NCI-H460 (cell line): Measurements from ENCODE around the gene MDH2. TPM values are rescaled to one million over a fixed set of nuclear protein-coding genes. Genes with fewer than 3 reads are reported as not detected.
A peak's percentile ranks its signal among the peaks of the same experiment; 100 is the strongest.
"Not testable (repeated sequence)": the region's sequence is repeated elsewhere in the genome, so short reads cannot be mapped to it uniquely, and the experiment has no call there.

ENCODE experiments used
- DNase-seq: peaks from one replicate; pipeline ENCODE4 v3.0.0-alpha.2; 2016; ENCODE audit warnings: low read depth; ENCODE audit errors: extremely low read depth
- small RNA-seq, 2 experiments: library from RNA; depleted of rRNA; stranded (forward); fragments of <200 nt; gene quantifications; one replicate each; pipeline ENCODE3, GENCODE V24; 2014
- total RNA-seq: library from RNA; depleted of rRNA; stranded (reverse); fragments of >200 nt; shearing (Covaris generic); gene quantifications from 2 replicates; pipeline ENCODE4 v1.2.3, GENCODE V29; 2014; rRNA removed

MDH2 gene
- total RNA-seq, 1 experiment from 2014 or later: 178 TPM

DNA sequence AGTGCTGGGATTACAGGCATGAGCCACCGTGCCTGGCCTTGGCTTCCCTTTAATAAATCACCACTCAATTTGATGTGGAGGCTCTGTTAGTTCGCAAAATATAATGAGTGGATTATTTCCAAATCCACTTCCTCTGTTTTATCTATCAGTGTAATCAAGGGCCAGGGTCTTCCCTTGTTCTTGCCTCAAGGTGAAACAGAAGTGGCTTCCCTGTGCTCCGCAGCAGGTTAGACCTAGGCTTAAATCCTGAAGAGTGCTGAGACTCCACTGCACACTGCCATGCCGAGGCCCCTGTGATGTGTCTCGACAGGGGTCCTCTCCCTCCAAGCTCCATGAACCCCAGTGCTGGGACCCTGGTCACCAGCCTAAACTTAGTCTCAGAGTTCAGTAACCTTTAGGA lies 59.0 kb downstream of the MDH2 start:
- no peak for DNase-seq

DNA sequence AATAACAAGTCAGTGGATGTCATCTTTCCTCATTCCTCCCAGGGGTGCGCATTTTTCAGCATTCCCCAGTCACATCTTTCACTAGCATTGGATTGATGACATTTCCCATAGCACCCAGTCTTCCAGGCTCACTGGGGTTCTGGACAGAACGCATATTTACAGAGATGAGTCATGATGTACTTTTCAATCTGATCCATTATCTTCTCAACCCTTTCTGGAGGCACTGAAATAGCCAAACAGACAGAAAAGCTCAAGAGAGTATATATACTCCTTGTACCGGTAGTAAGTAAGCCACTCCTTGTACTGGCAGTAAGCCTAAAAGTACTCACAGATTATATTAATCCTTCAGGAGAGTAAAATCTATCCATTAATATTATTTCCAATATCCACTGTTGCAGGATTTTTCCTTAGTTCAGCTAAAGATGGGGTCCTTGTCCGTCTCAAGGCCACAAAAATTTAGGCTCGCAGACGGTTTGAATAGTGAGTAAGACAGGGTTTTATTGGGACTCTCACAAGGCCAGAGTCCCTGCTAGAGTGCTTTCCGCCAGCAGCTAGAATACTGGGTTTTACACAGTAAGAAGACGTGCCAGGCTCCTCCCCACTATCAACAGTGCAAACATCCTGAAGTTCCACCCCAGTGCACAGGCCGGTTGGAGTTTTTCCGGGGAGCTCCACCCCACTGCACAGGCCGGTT lies 60.8 kb downstream of the MDH2 start:
- DNase-seq: peak; percentile 79

DNA sequence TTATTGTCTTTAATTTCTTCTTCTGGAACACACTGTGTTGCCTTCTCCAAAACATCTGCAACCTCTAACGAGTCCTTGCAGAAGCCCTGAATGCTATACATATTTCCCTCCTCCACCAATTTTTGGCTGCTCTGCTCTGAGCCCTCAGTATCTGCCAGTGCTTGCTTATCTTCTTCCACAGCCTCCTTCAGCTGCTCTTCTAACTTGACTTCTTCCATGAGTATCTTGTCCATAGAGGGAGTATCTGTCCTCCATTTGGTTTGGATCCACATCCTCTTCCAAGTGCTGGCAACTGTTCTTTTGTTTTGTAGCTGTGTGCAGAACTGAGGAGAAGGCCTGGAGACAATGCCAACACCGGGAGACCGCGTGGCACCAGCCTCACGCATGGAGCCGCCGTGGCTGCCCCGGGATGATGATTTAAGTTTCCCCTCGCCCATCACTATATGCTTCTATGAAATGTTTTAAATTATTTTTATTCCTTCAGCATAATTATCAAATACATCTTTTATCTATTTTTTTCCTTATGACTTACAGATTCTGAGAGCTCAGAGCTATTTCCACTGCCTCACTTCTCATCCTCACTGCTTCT lies 65.2 kb downstream of the MDH2 start:
- DNase-seq: not testable (repeated sequence)

DNA sequence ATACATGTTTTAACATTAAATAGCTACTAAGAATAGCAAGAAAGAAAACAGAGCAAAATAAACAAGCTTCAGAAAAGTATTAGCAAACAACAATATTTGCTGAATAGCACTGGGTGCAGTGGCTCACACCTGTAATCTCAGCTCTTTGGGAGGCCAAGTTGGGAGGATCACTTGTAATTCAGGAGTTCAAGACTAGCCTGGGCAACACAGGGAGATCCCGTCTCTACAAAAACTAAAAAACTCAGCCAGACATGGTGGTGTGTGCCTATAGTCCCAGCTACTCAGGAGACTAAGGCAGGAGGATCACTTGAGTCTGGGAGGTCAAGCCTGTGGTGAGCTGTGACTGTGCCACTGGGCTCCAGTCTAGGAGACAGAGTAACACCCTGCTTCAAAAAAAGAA lies 66.8 kb downstream of the MDH2 start:
- DNase-seq: not testable (repeated sequence)

Small RNA genes within 50 kb of the gene (small RNA-seq; reads per million reads assigned to genes)
- gene RNU6-863P: 0 reads per million in 2 experiments

Other genes starting within 250 kb of the MDH2 start
- not detected in 2 replicates for gene CCL24, start 234.3 kb upstream of the MDH2 start, total RNA-seq
- gene RHBDD2, start 169.1 kb upstream of the MDH2 start, total RNA-seq: 53.4 and 60.2 TPM in 2 replicates
- gene POR, start 133.0 kb upstream of the MDH2 start, total RNA-seq: 53.4 and 57.5 TPM in 2 replicates
- gene TMEM120A, start 53.5 kb upstream of the MDH2 start, total RNA-seq: 11.5 and 15.3 TPM in 2 replicates
- 81.6 and 102 TPM in 2 replicates for gene STYXL1, start 106 bp upstream of the MDH2 start, total RNA-seq
- gene SRRM3, start 153.8 kb downstream of the MDH2 start, total RNA-seq: 2.9 and 3.1 TPM in 2 replicates